GM12891 (cell line): ENCODE measurements around the gene ZNF777.

Experiments
- DNase-seq: peaks from one replicate; pipeline ENCODE4 v3.0.0; 2011; ENCODE audit warnings: low spot score; ENCODE audit not compliant: insufficient read length
- FAIRE-seq: peaks from 2 replicates; lab custom pipeline; 2011; peaks lifted over from hg19 to GRCh38; lab: Jason Lieb, UNC
- PAX5 ChIP-seq: IDR thresholded peaks from 2 replicates; pipeline ENCODE4 v1.6.1; 2011; ENCODE audit warnings: low read length, moderate library complexity, mild to moderate bottlenecking; ENCODE audit not compliant: insufficient read depth, severe bottlenecking
- POLR2A ChIP-seq: IDR thresholded peaks from 2 replicates; pipeline ENCODE4 v1.6.1; 2011; ENCODE audit warnings: low read depth, low read length, control low read depth
- POLR2AphosphoS5 ChIP-seq: IDR thresholded peaks from 2 replicates; pipeline ENCODE4 v1.6.1; 2011; ENCODE audit warnings: low read depth, low read length, control low read depth
- POU2F2 ChIP-seq: IDR thresholded peaks from 2 replicates; pipeline ENCODE4 v1.6.1; 2011; ENCODE audit warnings: low read depth, mild to moderate bottlenecking, control low read depth, low read length, moderate library complexity
- SPI1 ChIP-seq: IDR thresholded peaks from 2 replicates; pipeline ENCODE4 v1.6.1; 2011; ENCODE audit warnings: low read depth, low read length, control low read depth
- TAF1 ChIP-seq: IDR thresholded peaks from 2 replicates; pipeline ENCODE4 v1.6.1; 2011; ENCODE audit warnings: low read depth, low read length, control low read depth

ZNF777 gene

DNA sequence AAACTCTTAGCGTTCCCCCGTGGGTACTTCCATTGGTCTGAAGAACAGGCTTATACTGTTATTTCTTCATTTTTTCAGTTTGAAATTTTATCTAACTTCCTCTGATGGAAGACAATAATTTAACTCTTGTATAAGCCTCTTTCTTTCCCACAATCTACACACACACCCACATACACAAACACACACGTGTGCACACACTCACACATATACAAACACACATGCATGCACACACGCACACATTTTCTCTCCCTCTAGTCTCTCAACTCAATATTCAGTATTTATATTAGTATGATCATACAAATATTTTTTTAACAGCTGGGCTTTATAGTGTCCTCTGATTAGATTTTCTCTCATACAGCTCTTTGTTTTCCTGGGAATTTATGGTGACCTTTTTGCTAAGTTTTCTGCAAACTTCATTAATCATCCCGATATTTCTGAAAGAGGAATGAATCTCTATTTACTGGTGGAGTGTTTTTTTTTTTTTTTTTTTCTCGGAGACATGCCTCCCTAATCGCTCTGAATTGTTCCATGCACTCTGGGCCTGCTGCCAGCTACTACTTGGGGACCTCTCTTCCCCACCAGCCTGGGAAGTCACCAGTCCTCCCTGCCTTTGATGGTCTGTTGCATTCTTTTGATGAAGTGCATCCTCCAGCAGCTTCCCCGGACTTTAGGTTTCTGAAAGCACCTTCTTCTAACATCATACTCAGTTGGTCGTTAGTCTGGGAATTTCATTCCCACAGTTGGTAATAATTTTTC is 75.5 kb downstream of the ZNF777 start:
- FAIRE-seq = no peak
- TF ChIP-seq POLR2AphosphoS5 (no peak), TAF1 (no peak), SPI1 (no peak), POLR2A (no peak), POU2F2 (no peak), PAX5 (no peak)
- DNase-seq = no peak
